BJ (cell line): ENCODE data around the gene PARK7. TPM values are rescaled to one million over a fixed set of nuclear protein-coding genes. Genes with fewer than 3 reads are reported as not detected.
"Not testable (repeated sequence)": the region's sequence is repeated elsewhere in the genome, so short reads cannot be mapped to it uniquely, and the experiment has no call there.

Experiments used
- CTCF ChIA-PET: fragments of 350-600 bp; formaldehyde crosslinking; extraction: SDS; loops from one replicate; lab custom pipeline; 2021; ENCODE audit warnings: antibody characterized with exemption, inconsistent platforms; lab: Yijun Ruan, JAX
- POLR2A ChIA-PET: fragments of 300-600 bp; sonication (Branson Sonifier 250); formaldehyde crosslinking; extraction: SDS; loops from one replicate; lab custom pipeline; 2021; ENCODE audit warnings: antibody characterized with exemption; lab: Charles Lee
- DNase-seq: peaks from one replicate; pipeline ENCODE4 v3.0.0-alpha.2; 2011; ENCODE audit warnings: low read depth
- H3K27me3 ChIP-seq: 2 replicates; pipeline ENCODE4 v1.6.0; 2011; ENCODE audit warnings: low read length; ENCODE audit not compliant: control insufficient read depth, insufficient read depth
- H3K36me3 ChIP-seq: 2 replicates; pipeline ENCODE4 v1.5.1; 2011; ENCODE audit warnings: low read length; ENCODE audit not compliant: control insufficient read depth, insufficient read depth
- H3K4me3 ChIP-seq: 2 replicates; pipeline ENCODE4 v1.5.1; 2011; ENCODE audit warnings: low read depth, mild to moderate bottlenecking, control low read depth, low read length
- polyA plus RNA-seq: library from polyadenylated mRNA; depleted of rRNA; stranded (reverse); fragments of >200 nt; gene quantifications from 2 replicates; pipeline ENCODE4 v1.2.3, GENCODE V29; 2011
- TF ChIP-seq, protein P1 (sequence below): IDR thresholded peaks from 2 replicates; pipeline ENCODE4 v1.5.1; 2011; ENCODE audit warnings: low read depth, mild to moderate bottlenecking, control low read depth, inconsistent platforms, low read length, moderate library complexity; ENCODE audit not compliant: insufficient read depth

Gene PARK7
- polyA plus RNA-seq, 1 experiment, result 242 TPM

DNA sequence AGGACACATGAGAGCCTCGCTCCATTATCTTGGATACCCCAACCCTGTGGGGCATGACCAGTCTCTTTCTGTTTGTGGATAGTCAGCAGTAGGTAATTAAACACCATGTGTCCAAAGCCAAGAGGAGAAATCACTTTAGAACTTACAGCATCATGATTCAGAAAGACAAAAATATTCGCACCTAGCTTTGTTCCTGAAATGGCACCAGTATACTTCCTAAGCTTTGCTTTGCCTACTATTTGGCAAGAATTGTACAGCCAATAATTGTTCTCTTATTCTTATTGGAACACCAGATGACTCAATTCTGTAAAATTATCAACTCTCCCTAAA is 45.0 kb upstream of the PARK7 start:
- no peak for DNase-seq
- POLR2A ChIA-PET, result no interaction called here
- Histone ChIP-seq H3K36me3 (no peaks in the 10 kb centered on the region), H3K4me3 (no peak overlapping the region), H3K27me3 (peaks cover 2% of the 10 kb centered on the region; the same call in 1 of the 2 replicates)
- TF ChIP-seq, protein P1, sequence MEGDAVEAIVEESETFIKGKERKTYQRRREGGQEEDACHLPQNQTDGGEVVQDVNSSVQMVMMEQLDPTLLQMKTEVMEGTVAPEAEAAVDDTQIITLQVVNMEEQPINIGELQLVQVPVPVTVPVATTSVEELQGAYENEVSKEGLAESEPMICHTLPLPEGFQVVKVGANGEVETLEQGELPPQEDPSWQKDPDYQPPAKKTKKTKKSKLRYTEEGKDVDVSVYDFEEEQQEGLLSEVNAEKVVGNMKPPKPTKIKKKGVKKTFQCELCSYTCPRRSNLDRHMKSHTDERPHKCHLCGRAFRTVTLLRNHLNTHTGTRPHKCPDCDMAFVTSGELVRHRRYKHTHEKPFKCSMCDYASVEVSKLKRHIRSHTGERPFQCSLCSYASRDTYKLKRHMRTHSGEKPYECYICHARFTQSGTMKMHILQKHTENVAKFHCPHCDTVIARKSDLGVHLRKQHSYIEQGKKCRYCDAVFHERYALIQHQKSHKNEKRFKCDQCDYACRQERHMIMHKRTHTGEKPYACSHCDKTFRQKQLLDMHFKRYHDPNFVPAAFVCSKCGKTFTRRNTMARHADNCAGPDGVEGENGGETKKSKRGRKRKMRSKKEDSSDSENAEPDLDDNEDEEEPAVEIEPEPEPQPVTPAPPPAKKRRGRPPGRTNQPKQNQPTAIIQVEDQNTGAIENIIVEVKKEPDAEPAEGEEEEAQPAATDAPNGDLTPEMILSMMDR, result no peak
- CTCF ChIA-PET, result interaction anchor here (0.8 to 1.8 kb wide), 3 partner anchors 11 to 18 kb away, joined by 3 to 5 read pairs (median 3); no protein-coding TSS in a partner anchor

DNA sequence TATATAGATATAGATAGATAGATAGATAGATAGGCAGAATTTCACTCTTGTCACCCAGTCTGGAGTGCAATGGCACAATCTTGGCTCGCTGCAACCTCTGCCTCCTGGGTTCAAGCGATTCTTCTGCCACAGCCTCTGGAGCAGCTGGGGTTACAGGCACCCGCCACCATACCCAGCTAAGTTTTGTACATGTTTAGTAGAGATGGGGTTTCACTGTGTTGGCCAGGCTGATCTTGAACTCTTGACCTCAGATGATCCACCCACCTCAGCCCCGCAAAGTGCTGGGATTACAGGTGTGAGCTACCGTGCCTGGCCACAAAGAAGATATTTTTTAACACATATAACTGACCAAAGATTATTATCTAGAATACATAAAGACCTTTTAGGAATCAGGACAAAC is 43.5 kb upstream of the PARK7 start:
- H3K36me3 ChIP-seq, H3K27me3 ChIP-seq, DNase-seq, H3K4me3 ChIP-seq, POLR2A ChIA-PET, CTCF ChIA-PET: not testable (repeated sequence)

DNA sequence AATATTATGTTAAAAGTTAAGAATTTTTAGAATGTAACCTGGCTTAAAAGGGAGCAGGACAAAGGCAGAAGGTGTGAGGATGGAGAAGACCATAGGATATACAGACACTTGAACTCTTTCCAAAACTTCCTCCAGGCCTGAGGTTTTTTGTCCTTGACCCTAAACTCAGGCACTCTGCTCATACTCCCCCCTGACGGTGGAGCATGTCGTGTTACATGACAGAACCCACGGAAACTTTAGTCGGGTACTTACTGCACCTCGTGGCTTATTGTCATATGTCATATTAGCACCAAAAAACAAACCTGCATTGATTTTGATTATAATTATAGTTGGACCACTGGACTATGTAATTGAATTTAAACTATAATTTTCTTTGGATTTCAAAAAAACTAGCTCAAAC is 41.6 kb upstream of the PARK7 start:
- POLR2A ChIA-PET, result no interaction called here
- Histone ChIP-seq H3K36me3 (no peaks in the 10 kb centered on the region), H3K4me3 (no peak overlapping the region), H3K27me3 (no peaks in the 10 kb centered on the region; the same call in 1 of the 2 replicates)
- DNase-seq, result no peak
- TF ChIP-seq, protein P1, result no peak
- CTCF ChIA-PET, result interaction anchor here (1.2 kb wide), 1 partner anchor 17 kb away, joined by 3 read pairs; no protein-coding TSS in a partner anchor

DNA sequence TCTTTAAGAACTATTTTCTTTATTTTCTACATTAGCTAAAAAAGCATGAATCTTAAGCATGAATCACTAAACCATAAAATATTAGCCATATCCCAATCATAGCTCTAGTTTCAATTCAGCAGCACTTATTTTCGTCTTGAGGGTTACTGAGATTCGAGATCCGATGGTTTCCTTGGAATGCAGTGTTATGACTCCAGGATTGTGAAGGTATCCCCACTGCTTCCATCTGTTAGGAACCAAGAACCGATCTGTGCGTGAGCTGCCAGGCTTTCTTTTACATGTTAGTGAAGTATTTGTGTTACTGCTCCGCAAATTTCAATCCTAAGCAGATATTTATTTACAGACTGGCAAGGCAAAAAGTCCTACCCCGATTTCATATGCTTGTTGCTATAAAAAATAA is 39.7 kb upstream of the PARK7 start:
- H3K27me3 ChIP-seq, result no peaks in the 10 kb centered on the region; the same call in none of the 2 replicates
- CTCF ChIA-PET, result no interaction called here
- DNase-seq, result no peak
- TF ChIP-seq, protein P1, result no peak
- POLR2A ChIA-PET, result no interaction called here
- no peaks in the 10 kb centered on the region for H3K36me3 ChIP-seq
- no peak overlapping the region for H3K4me3 ChIP-seq

DNA sequence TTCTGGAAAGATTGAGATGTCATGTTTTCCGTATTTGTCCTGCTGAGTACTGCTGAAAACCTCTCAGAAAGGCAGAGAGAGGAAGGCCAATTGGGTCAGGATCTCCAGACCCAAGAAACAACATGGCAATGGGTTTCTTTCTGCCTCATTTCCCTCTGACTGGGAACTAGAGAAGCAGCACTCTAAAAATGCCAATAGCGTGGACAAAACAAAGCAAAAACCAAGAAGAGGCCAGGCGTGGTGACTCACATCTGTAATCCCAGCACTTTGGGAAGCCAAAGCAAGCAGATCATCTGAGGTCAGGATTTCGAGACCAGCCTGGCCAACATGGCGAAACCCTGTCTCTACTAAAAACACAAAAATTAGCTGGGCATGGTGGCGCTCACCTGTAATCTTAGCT is 39.2 kb upstream of the PARK7 start:
- TF ChIP-seq, protein P1, result no peak
- Histone ChIP-seq H3K27me3 (peaks cover 1% of the 10 kb centered on the region), H3K4me3 (no peak overlapping the region), H3K36me3 (no peaks in the 10 kb centered on the region)
- ChIA-PET POLR2A (no interaction called here), CTCF (interaction anchor here (0.6 to 1.3 kb wide), 2 partner anchors 252 to 392 kb away, joined by 3 to 4 read pairs; no protein-coding TSS in a partner anchor)
- no peak for DNase-seq

DNA sequence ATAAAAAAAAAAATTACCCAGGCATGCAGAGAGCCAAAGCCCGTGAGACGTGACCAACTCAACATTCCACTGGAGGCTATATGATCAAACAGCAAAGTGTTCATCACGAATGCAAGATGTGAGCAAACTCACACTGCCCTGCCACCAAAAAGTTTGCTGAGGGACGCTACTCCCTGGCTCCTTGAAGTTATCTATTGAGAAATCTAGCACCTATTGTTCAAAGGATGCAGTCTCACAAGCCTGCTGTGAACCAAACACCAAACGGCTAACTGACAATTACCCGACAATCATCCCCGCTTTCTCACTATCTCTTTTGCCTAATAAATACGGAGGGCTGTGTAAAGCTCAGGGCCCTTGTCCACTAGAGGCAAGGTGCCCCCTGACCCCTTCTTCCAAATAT is 34.5 kb upstream of the PARK7 start:
- H3K36me3 ChIP-seq, H3K27me3 ChIP-seq, H3K4me3 ChIP-seq, POLR2A ChIA-PET, CTCF ChIA-PET, DNase-seq: not testable (repeated sequence)
